Measurements from ENCODE around the gene GOLGA6L2.

DNA sequence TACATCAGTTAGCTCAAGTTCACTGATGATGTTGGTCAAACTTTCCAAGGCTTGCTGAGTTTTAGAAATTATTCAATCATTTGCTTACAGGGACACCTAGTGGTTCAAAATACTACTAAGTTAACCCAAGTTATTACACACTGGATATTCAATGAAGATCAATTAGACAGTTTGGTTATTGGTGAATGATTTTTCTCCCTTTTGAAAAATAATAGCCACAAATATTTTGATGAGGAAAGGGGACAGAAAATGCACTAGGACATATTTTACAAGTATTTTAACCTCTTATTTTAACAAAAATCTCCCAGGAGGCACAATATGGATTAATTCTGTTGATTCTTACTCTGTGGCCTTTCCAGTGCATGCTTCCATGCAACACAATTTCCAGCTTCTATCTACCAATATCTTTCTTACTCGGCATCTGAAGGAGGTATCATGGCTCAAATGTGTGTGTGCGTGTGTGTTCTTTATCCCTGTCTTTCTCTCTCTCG lies 20.1 kb upstream of the GOLGA6L2 start:
- TF ChIP-seq YY1 (IDR thresholded peaks at IDR 0.05; ENCODE audit: insufficient read depth, insufficient read length) (no peak), ZNF274 (IDR thresholded peaks at IDR 0.05; ENCODE audit: low read depth, low read length) (no peak), SUZ12 (IDR thresholded peaks at IDR 0.05; ENCODE audit: extremely low read depth, insufficient read depth, insufficient read length) (no peak)

All from NT2/D1 (cell line).